ENCODE results near the gene ABCA6.

The ABCA6 gene

DNA sequence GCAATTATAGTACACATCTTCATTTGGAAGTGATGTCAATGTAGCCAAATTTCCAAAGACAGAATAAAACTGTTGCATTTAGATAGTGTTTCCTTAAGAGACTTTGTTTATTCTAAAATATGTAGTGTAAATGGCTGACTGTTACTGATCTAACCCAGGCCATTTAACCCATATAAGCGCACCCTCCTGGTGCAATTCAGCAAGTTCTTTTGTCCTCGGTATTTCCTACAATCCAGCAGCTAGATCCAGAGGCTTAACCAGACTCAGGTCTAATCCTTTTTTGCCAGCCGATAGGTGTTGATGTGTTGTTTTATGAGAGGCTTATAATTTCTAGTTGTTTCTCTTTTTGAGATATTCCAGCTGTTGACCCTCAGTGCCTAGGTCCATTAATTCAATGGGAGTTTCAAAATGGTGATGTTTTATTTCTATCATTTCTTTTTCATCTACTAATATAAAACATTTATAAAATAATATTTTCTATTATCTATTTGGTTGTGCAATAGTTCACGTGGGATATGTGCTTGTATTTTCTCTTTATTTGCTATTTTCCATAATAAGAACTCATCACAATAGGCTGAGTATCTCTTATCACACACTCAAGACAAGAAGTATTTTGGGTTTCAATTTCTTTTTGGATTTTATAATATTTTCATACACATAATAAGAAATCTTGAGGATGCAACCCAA, 95.4 kb downstream of the ABCA6 start:
- DNase-seq = no peak

GRCh38 chr17:69045646-69046045, 96.0 kb downstream of the ABCA6 start:
- no peak for DNase-seq

GRCh38 chr17:69044371-69044770, 97.3 kb downstream of the ABCA6 start:
- no peak for DNase-seq

DNA sequence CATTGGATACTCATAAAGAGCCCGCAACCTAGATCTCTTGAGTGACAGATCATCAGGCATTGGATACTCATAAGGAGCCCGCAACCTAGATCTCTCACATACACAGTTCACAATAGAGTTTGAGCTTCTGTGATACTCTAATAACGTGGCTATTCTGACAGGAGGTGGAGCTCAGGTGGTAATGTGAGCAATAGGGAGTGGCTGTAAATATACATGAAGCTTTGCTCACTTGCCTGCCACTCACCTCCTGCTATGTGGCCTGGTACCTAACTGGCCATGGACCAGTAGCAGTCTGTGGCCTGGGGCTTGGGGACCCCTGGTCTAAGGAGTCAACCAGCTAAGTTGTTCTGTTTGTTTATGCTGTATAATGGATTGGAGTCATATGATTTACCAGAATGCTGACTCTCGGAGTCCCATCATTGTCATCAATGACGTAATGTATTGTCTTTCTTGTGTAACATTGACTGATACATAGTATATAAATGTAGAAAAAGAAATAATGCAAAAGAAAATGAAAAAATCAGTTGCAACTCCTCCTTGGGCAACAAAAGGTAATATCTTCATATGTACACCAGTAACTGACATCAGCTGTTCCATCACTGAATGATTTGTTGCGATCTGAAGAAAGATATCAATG, 98.5 kb downstream of the ABCA6 start:
- DNase-seq = no peak

GRCh38 chr17:69042308-69042707, 99.4 kb downstream of the ABCA6 start:
- no peak for DNase-seq

GRCh38 chr17:69031839-69032238, 109.9 kb downstream of the ABCA6 start:
- no peak for DNase-seq

DNA sequence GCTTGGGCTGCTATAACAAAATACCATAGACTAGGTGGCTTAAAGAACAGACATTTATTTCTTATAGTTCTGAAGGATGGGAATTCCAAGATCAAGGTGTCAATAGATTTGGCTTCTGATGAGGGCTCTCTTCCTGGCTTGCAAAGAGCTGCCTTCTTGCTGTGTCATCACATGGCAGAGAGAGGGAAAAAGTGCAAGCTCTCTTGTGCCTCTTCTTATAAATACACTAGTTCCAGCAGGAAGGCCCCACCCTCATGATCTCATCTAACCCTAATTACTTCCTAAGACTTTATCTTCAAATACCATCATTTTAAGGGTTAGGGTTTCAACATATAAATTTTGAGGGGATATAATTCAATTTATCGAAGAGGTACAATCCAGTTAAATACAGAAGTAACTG, 111.5 kb downstream of the ABCA6 start:
- DNase-seq = no peak
